ENCODE results near the gene RTKN2.

The RTKN2 gene

GRCh38 chr10:62230344-62231121 lies 38.1 kb downstream of the RTKN2 start:
- TF ChIP-seq CTCF (IDR thresholded peaks at IDR 0.05; ENCODE audit: low read length, missing control alignments), result no peak
- H3K4me3 ChIP-seq (replicated peaks; ENCODE audit: low read depth, low read length), result no peak overlapping the region
- DNase-seq (ENCODE audit: low read depth), result no peak

- no peak overlapping the region for H3K4me3 ChIP-seq (replicated peaks; ENCODE audit: low read depth, low read length)
- no peak for DNase-seq (ENCODE audit: low read depth)
- no peak for TF ChIP-seq CTCF (IDR thresholded peaks at IDR 0.05; ENCODE audit: low read length, missing control alignments)
Measured at GRCh38 chr10:62225362-62225761, 43.3 kb downstream of the RTKN2 start.

- no peak for TF ChIP-seq CTCF (IDR thresholded peaks at IDR 0.05; ENCODE audit: low read length, missing control alignments)
- H3K4me3 ChIP-seq (replicated peaks; ENCODE audit: low read depth, low read length), result no peak overlapping the region
Measured at GRCh38 chr10:62224606-62225005, 44.0 kb downstream of the RTKN2 start.

DNA sequence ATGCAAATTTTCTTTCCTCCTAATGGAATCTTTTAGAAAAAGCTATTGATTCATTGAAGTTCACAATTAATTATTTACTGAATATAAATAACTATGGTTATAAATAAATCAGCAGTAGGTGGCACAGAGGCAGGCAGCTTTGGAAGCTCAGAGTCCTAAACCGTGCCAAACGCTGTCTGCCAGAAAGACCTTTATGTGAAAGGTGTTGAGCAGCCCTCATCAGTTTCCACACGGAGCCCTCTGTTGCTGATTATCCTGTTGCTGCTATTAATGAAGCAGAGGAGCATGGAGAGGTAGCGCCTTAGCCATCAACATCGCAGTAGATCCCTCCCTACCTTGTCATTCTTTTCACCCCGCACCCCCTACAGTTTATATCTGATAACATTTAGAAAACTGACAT lies 51.0 kb downstream of the RTKN2 start:
- TF ChIP-seq CTCF (IDR thresholded peaks at IDR 0.05; ENCODE audit: low read length, missing control alignments), result no peak
- DNase-seq (ENCODE audit: low read depth), result no peak
- no peak overlapping the region for H3K4me3 ChIP-seq (replicated peaks; ENCODE audit: low read depth, low read length)

More at GRCh38 chr10:62224606-62225005, 44.0 kb downstream of the RTKN2 start:
- peak; percentile 54 for DNase-seq (ENCODE audit: low read depth)

GRCh38 chr10:62214364-62214874 lies 54.2 kb downstream of the RTKN2 start:
- DNase-seq (ENCODE audit: low read depth), result no peak
- no peak for TF ChIP-seq CTCF (IDR thresholded peaks at IDR 0.05; ENCODE audit: low read length, missing control alignments)
- no peak overlapping the region for H3K4me3 ChIP-seq (replicated peaks; ENCODE audit: low read depth, low read length)

DNA sequence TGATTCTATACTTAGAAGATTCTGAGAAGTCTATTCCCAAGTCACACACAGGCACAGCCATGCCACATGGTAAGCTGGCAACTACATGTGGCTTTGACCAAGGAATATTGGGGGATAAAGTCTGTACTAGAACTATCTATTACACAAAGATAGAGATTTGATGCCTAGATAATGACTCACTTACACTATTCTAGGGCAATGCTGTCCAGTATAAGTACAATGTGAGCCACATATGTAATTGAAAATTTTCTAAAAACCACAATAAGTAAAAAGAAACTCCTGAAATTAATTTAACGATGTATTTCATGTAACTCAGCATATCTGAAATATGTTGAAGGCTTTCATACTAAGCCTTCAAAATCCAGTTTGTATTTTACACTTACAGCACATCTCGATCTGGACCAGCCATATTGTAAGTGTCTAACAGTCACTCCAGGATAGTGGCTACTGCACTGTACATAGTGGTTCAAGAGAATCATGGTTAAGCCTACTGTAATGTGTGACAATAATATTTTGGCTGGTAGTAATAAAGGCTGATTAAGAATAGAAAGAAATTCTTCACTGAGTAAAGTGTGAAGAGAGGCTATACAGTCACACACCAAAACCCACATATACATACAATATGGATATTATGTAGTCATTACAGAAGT lies 62.8 kb downstream of the RTKN2 start:
- no peak overlapping the region for H3K4me3 ChIP-seq (replicated peaks; ENCODE audit: low read depth, low read length)
- no peak for DNase-seq (ENCODE audit: low read depth)
- no peak for TF ChIP-seq CTCF (IDR thresholded peaks at IDR 0.05; ENCODE audit: low read length, missing control alignments)
